HEK293 (cell line): ENCODE measurements around the gene TCF12.

ENCODE experiments used
- CTCF ChIA-PET: fragments of 350-600 bp; formaldehyde crosslinking; extraction: SDS; loops from one replicate; lab custom pipeline; 2021; ENCODE audit warnings: antibody characterized with exemption; lab: Yijun Ruan, JAX
- POLR2A ChIA-PET: fragments of 300-600 bp; formaldehyde crosslinking; extraction: SDS; loops from one replicate; lab custom pipeline; 2020; ENCODE audit warnings: antibody characterized with exemption, inconsistent platforms; lab: Yijun Ruan, JAX
- H3K27ac ChIP-seq: fragments of 200-500 bp; sonication (Bioruptor generic); 2 replicates; pipeline ENCODE4 v1.5.1; 2014; ENCODE audit warnings: low read depth, low read length, control low read depth, inconsistent platforms; ENCODE audit errors: extremely low read depth
- H3K36me3 ChIP-seq, 2 experiments: fragments of 200-500 bp in 1 of 2; sonication (Bioruptor generic) in 1 of 2; 1 replicate in 1 of 2; 2 replicates in 1 of 2; pipeline ENCODE4 v1.5.1; 2014 to 2017; ENCODE audit warnings: inconsistent platforms in 2 of 2, low read length in 2 of 2; ENCODE audit not compliant: control insufficient read depth in 2 of 2, insufficient read depth in 1 of 2
- H3K4me1 ChIP-seq: fragments of 200-500 bp; sonication (Bioruptor generic); 2 replicates; pipeline ENCODE4 v1.5.1; 2014; ENCODE audit warnings: mild to moderate bottlenecking, low read length, inconsistent platforms; ENCODE audit not compliant: control insufficient read depth, insufficient read depth
- H3K4me3 ChIP-seq: 2 replicates; pipeline ENCODE4 v1.5.1; 2011; ENCODE audit warnings: low read depth, mild to moderate bottlenecking, control low read depth, low read length, moderate library complexity
- H3K9me3 ChIP-seq: fragments of 200-500 bp; sonication (Bioruptor generic); 2 replicates; pipeline ENCODE4 v1.5.1; 2014; ENCODE audit warnings: low read depth, low read length, inconsistent platforms; ENCODE audit not compliant: control insufficient read depth, insufficient read depth
- ELK4 ChIP-seq: IDR thresholded peaks from 2 replicates; pipeline ENCODE4 v1.6.1; 2011; ENCODE audit warnings: mild to moderate bottlenecking, low read depth, low read length, borderline replicate concordance
- GLI4 ChIP-seq: fragments of 450-650 bp; formaldehyde crosslinking; IDR thresholded peaks from 2 replicates; pipeline ENCODE4 v1.5.1; 2016; ENCODE audit warnings: missing biosample characterization, missing genetic modification characterization
- MYNN ChIP-seq: fragments of 450-650 bp; formaldehyde crosslinking; IDR thresholded peaks from 2 replicates; pipeline ENCODE4 v1.5.1; 2016; ENCODE audit warnings: missing biosample characterization, missing genetic modification characterization, borderline replicate concordance
- PRDM1 ChIP-seq: fragments of 450-650 bp; formaldehyde crosslinking; IDR thresholded peaks from 2 replicates; pipeline ENCODE4; 2016; ENCODE audit warnings: missing biosample characterization, missing genetic modification characterization
- REPIN1 ChIP-seq: fragments of 450-650 bp; formaldehyde crosslinking; IDR thresholded peaks from 2 replicates; pipeline ENCODE4 v1.5.1; 2017; ENCODE audit warnings: missing biosample characterization, missing genetic modification characterization, low read depth
- REST ChIP-seq: fragments of 450-650 bp; formaldehyde crosslinking; IDR thresholded peaks from 2 replicates; pipeline ENCODE4 v1.5.1; 2016; ENCODE audit warnings: missing biosample characterization, missing genetic modification characterization
- ZBTB1 ChIP-seq: fragments of 450-650 bp; formaldehyde crosslinking; IDR thresholded peaks from 2 replicates; pipeline ENCODE4 v1.5.1; 2016; ENCODE audit warnings: missing biosample characterization, missing genetic modification characterization
- ZBTB10 ChIP-seq: fragments of 450-650 bp; formaldehyde crosslinking; IDR thresholded peaks from 2 replicates; pipeline ENCODE4 v1.5.1; 2016; ENCODE audit warnings: missing biosample characterization, missing genetic modification characterization
- ZNF133 ChIP-seq: fragments of 450-650 bp; formaldehyde crosslinking; IDR thresholded peaks from 2 replicates; pipeline ENCODE4 v1.5.1; 2016; ENCODE audit warnings: missing biosample characterization, missing genetic modification characterization
- ZNF211 ChIP-seq: fragments of 450-650 bp; formaldehyde crosslinking; IDR thresholded peaks from 2 replicates; pipeline ENCODE4 v1.5.1; 2016; ENCODE audit warnings: low read depth, missing biosample characterization, missing genetic modification characterization
- ZNF214 ChIP-seq: fragments of 450-650 bp; formaldehyde crosslinking; IDR thresholded peaks from 2 replicates; pipeline ENCODE4 v1.5.1; 2017; ENCODE audit warnings: missing biosample characterization, mild to moderate bottlenecking, missing genetic modification characterization, borderline replicate concordance
- ZNF302 ChIP-seq: fragments of 450-650 bp; formaldehyde crosslinking; IDR thresholded peaks from 2 replicates; pipeline ENCODE4 v1.5.1; 2016; ENCODE audit warnings: missing biosample characterization, missing genetic modification characterization, low read depth
- ZNF423 ChIP-seq: fragments of 450-650 bp; formaldehyde crosslinking; IDR thresholded peaks from 2 replicates; pipeline ENCODE4 v1.5.1; 2016; ENCODE audit warnings: missing biosample characterization, missing genetic modification characterization
- ZNF843 ChIP-seq: fragments of 450-650 bp; formaldehyde crosslinking; IDR thresholded peaks from 2 replicates; pipeline ENCODE4 v1.5.1; 2016; ENCODE audit warnings: missing biosample characterization, missing genetic modification characterization
- ZXDB ChIP-seq: fragments of 450-650 bp; formaldehyde crosslinking; IDR thresholded peaks from 2 replicates; pipeline ENCODE4 v1.5.1; 2016; ENCODE audit warnings: missing biosample characterization, missing genetic modification characterization
- TF ChIP-seq, protein P1 (sequence below): fragments of 450-650 bp; formaldehyde crosslinking; IDR thresholded peaks from 2 replicates; pipeline ENCODE4 v1.5.1; 2016; ENCODE audit warnings: missing biosample characterization, missing genetic modification characterization

Gene TCF12

DNA sequence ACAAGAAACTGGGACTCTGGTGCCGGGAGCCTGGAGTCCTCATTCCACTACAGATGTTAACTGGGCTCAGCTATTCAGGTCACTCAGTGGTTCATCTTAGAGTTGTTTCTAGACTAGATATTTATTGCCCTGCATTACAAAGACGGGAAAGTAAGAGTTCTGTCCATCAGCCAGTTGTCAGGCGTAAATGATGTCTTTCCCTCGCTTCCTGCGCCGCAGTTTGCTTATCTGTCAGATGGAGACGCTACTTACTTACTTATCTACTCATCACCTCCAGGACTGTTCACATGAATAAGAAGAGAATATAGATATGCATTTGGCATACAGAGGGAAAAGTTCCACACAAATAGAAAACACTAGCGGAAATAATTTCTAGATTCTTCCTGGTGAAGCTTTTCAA lies 410.0 kb downstream of the TCF12 start:
- CTCF ChIA-PET: interaction anchor here (0.6 to 1.6 kb wide), 3 partner anchors 12 to 199 kb away, joined by 3 to 7 read pairs (median 4); no protein-coding TSS in a partner anchor

More for the DNA sequence above, 410.0 kb downstream of the TCF12 start:
- POLR2A ChIA-PET: interaction anchor here (0.6 kb wide), 1 partner anchor 112 kb away, joined by 3 read pairs; no protein-coding TSS in a partner anchor
- Histone ChIP-seq H3K27ac (no peak overlapping the region), H3K4me3 (no peak overlapping the region), H3K4me1 (no peaks in the 10 kb centered on the region), H3K36me3 (no peaks in the 10 kb centered on the region), H3K9me3 (no peaks in the 10 kb centered on the region)
- TF ChIP-seq GLI4 (no peak), ZBTB1 (no peak), ZNF211 (tag by site-specific recombination) (no peak), ZNF843 (no peak), ELK4 (no peak), ZXDB (tag by site-specific recombination) (no peak), ZNF133 (tag by site-specific recombination) (no peak), ZBTB10 (tag by site-specific recombination) (no peak), MYNN (tag by site-specific recombination) (no peak), ZNF214 (no peak), ZNF423 (tag by site-specific recombination) (no peak), ZNF302 (tag by site-specific recombination) (no peak), REST (tag by site-specific recombination) (no peak), PRDM1 (no peak), REPIN1 (tag by site-specific recombination) (no peak)
- TF ChIP-seq, protein P1, sequence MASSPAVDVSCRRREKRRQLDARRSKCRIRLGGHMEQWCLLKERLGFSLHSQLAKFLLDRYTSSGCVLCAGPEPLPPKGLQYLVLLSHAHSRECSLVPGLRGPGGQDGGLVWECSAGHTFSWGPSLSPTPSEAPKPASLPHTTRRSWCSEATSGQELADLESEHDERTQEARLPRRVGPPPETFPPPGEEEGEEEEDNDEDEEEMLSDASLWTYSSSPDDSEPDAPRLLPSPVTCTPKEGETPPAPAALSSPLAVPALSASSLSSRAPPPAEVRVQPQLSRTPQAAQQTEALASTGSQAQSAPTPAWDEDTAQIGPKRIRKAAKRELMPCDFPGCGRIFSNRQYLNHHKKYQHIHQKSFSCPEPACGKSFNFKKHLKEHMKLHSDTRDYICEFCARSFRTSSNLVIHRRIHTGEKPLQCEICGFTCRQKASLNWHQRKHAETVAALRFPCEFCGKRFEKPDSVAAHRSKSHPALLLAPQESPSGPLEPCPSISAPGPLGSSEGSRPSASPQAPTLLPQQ (tag by site-specific recombination): no peak
